22Rv1 (cell line): ENCODE results near the gene FGFBP1.

Source experiments
- CTCF ChIP-seq: fragments of 450-650 bp; IDR thresholded peaks from 2 replicates; pipeline ENCODE4 v1.5.1; 2017; ENCODE audit warnings: mild to moderate bottlenecking
- ZFX ChIP-seq: fragments of 450-650 bp; IDR thresholded peaks from 2 replicates; pipeline ENCODE4 v1.6.1; 2017; ENCODE audit warnings: antibody characterized with exemption, borderline replicate concordance

GRCh38 chr4:15897577-15897976 is 41.0 kb downstream of the FGFBP1 start:
- TF ChIP-seq CTCF (no peak), ZFX (no peak)
